Stimulated activated CD8-positive, alpha-beta memory T cell treated with anti-CD3 and anti-CD28 coated beads, Interleukin-4, amount 100 ng/mL, for 24 hours (primary cell): ENCODE data around the gene ZXDC.

Experiments
- DNase-seq: peaks from one replicate; pipeline ENCODE4 v3.0.0-alpha.2; 2020; ENCODE audit warnings: low read depth

ZXDC gene

DNA sequence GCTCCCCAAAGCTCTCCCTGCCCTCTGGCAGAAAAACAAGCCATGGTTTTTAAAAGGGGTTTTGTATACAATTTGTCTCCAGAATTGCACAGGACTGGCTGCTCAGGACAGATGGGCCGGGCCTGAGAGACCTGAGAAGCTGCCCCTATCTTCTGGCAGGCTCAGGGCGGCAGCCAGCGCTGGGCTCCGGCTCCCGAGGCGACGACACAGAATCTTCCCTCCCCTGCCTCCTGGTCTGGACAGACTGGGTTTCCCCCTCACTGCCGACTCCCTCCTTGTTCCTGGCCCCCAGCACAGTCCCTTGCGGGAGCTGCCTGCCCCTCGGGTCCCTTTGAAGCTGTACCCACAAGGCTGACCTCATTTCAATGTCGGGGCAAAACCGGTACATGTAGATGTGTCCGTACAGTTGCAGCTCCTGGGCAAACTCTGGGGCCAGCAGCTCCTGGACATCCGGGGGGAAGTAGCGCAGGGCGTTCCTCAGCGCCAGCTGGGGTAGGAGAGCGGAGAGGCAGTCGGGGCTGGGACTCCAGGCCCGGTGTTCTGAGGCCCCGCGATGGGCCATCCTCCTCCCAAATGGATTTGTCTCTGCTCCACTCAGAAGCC, 34.7 kb upstream of the ZXDC start:
- DNase-seq: no peak

DNA sequence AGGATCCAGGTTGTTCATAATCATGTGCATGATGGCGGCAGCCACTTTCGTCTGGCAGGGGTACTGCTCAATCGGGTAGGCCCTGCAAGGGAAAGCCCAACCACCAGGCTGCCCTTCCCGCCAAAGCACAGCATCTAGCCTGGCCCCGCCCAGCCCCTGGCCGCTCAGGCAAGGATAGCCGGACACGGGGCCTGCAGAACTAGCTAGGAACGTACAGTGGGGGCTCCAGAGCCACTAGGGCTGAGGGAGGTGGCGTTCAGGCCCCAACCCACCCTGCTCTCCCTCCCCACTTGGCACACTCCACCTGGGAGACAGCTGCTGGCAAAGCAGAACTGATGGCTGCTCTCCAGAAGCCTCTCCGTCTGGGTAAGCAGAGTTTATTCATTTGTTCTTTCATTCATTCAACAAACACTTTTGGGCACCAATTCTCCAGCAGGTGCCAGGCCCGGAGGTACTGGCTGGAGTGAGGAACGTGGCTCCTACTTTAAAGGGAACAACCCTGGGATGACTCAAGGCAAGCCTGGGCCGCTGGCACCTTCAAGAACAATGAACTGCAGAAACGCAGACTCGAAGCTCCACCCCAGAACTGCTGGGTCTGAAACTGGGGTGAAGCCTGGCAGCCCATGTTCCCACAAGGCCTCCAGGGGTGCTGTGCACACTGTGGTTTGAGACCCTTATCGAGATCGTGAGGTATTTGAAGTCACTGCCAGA, 34.1 kb upstream of the ZXDC start:
- DNase-seq: no peak

- DNase-seq: no peak
Measured at GRCh38 chr3:126508564-126508964, 32.9 kb upstream of the ZXDC start.

DNA sequence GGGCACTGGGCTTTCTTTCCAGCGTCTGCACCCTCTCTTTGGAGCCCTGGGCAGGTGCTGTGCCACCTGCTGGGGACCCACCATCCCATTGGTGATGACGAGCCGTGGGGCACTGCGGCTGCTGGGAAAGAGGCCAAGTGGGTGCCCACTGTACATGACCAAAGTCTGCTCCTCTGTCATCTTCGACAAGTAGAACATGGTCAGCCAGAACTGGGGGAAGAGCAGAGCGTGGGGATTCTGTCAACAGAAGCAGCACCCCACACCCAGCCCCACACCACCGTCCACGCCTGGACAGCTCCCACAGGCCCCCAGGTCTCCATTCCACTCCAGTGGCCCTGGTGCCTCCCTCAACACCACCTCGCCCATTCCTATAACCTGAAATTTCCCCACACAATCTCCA, 32.2 kb upstream of the ZXDC start:
- DNase-seq: no peak

GRCh38 chr3:126503701-126504100, 28.0 kb upstream of the ZXDC start:
- DNase-seq: no peak

DNA sequence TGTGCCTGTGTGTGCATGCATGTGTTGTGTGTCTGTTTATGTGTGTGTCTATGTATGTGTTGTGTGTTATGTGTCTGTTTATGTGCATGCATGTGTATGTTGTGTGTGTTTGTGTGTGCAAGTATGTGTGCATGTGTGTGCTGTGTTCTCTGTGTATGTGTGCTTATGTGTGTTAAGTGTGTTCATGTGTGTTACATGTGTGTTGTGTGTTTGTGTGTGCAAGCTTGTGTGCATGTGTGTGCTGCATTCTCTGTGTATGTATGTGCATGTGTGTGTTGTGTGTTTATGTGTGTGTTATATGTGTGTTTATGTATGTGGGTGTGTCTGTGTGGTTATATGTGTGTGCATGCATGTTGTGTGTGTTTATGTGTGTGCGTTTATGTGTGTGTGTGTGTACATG, 27.0 kb upstream of the ZXDC start:
- DNase-seq: no peak

DNA sequence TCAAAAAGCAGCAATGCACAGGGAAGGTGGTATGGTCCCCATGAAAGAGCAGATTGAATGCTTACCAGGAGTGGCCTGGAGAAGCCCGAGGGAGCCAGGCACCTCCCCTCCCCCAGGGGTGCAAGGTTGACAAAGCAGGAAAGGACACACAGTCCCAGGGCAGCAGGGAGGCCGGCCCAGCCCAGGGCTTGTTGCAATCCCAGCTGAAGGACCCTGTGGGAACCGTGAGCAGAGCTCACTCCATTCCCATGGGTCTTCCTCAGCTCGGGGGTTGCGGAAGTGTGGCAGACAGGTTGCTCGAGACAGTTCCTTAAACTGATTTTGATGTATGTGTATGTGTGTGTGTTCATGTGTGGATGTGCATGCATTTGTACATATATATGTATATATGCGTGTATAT, 26.0 kb upstream of the ZXDC start:
- DNase-seq: no peak

GRCh38 chr3:126501054-126501453, 25.4 kb upstream of the ZXDC start:
- DNase-seq: no peak

GRCh38 chr3:126500016-126500415, 24.3 kb upstream of the ZXDC start:
- no peak for DNase-seq

DNA sequence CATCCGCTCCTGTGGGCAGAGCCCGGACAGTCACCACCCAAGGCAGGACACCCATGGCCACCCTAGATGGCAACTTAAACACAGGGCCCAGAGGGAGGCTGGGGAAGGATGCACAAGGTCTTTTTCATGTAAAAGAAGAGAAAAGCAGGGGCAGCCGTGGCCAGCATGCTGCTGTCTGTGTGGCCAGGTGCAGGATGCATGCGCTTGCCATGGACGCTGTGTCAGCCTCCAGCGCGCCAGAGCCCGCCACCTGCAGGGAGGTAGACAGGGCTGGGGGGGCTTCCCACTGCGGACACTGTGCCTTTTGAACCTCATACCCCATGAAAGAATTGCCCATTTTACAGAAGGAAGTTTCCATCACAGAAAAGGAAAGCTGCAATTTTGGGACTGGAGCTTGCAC, 23.7 kb upstream of the ZXDC start:
- DNase-seq: no peak

DNA sequence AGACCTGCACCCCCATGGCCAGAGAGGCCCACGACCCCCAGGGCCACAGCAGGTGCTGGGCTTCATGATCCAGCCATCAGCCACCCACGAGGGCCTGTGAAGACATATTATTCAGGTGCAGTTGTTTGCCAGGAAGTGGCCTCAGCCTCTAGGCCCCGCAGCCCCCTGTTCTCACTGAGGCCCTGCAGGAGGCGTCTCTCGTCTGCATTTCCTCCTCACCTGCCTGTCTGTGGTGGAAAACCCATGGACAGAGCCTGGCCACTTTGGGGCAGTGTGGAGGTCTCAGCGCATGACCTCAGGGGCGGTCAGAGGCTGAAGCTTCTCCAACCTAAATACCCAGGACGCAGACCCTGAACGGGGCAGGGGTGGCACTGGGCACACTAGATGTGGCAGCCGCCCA, 23.2 kb upstream of the ZXDC start:
- no peak for DNase-seq

- DNase-seq: no peak
Measured at GRCh38 chr3:126498461-126498860, 22.8 kb upstream of the ZXDC start.

GRCh38 chr3:126497956-126498355, 22.3 kb upstream of the ZXDC start:
- no peak for DNase-seq

DNA sequence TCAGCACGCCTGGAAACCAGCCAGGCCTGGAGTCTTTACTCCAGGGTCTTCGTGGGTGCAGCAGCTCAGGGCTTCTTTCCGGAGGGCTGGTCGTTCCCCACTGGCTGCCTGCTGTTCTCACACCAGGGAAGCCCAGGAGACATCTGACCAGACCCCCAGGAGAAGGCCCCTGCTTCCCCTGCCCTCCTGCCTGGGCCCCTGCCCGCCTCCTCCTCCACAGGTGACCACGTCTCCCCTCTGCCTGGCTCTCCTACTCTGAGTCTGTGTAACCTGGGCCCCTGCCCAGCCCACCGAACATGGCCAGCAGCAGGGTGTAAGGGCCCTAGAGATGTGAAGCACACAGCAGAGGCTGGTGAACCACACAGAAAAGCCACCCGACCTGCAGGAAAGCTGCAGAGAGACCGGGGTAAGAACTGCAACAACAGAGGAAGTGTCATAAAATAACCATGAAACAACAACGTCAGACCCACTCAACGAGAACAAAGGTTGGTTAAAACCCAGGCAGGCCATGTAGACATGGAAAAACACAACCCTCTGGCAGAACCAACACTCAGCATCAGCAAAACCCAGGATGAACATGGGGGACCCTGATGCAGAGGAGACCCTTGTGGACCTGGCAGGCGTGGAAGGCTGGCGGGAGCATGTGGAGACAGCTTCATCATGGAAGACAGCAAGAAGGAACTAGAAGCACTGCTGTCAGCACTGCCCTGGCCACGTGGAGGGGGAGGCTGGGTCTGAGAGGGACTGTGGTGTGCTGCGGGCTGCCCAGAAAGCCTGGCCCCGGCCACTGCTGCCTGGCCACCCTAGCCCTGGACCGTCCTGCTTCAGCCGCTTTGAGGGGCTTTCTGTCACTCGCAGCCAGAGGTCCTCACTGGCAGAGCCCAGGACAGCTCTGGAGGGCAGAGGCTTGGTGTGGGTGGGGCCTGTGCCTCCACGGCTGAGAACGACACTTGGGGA, 21.5 kb upstream of the ZXDC start:
- DNase-seq: no peak

- DNase-seq: no peak
Measured at GRCh38 chr3:126495786-126496185, 20.1 kb upstream of the ZXDC start.

DNA sequence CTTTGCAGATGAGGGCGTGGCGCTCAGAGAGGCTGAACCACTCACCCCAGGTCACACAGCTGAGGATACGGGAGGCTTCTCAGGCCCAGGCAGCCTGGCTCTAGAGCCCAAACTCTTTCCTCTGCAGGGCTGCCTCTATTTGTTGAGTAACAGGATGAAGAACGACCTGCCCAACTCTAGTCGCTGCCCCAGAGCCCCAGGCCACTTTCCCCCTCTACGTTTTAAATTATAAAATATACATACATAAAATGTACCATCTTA, 19.2 kb upstream of the ZXDC start:
- DNase-seq: no peak

DNA sequence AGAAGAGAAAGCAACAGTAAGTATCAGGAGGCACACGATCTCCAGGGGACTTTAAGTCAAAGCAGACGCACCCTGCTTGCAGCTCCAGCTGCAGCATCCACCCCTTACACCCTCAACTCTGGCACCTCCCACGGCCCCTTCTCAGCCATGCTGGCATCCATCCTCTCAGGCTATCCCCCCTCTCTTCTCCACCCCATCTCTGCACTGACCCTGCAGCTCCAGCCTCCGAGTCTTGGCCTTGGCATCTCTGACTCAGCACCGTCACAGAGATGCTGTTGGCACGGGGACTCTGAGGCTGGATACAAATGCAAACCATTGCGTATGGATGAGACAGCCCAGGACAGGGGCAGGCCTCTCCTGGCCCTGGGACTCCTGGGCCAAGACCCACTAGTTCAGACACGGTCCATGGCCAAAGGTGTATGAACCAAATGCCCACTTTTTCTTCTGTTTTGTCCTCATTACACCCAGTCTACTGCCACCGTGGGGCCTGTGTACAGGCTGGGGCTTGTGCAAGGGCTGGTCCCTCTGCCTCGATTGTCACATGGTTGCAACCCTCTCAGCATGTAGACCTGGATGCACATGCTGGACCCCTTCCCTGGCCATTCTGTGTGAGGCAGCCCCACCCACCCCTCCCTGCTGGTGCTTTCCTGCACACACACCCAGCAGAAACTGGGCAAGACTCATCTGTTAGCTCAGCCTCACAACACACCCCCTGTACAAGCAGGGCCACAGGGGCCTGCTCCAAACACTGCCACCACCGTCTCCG, 18.7 kb upstream of the ZXDC start:
- DNase-seq: no peak

- no peak for DNase-seq
Measured at GRCh38 chr3:126493739-126494138, 18.0 kb upstream of the ZXDC start.

DNA sequence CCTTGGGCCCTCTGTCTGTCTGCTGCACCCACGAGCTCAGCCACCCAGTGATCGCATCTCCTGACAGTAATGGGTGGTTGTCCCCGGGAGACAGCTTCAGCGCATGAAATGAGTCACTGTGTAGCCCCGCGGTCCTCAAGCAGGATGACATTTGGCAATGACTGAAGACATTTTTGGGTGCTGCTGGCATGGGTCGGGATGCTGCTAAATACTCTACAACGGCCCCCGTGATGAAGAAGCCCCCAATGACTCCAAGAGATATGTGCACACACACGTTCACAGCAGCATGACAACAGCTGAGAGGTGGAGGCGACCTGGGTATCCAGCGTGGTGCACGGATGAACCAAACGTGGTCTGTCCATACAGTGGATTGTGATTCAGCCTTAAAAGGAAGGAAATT, 17.4 kb upstream of the ZXDC start:
- no peak for DNase-seq

- no peak for DNase-seq
Measured at GRCh38 chr3:126491221-126492013, 15.7 kb upstream of the ZXDC start.

GRCh38 chr3:126490619-126491018, 14.9 kb upstream of the ZXDC start:
- no peak for DNase-seq
